B cell (primary cell): Measurements from ENCODE around the gene TIGD7. TPM values are rescaled to one million over a fixed set of nuclear protein-coding genes. Genes with fewer than 3 reads are reported as not detected.
"Not testable (repeated sequence)": the region's sequence is repeated elsewhere in the genome, so short reads cannot be mapped to it uniquely, and the experiment has no call there.

Experiments
- ATAC-seq: fragments of 200-7000 bp; cut with Tn5 transposase; one replicate; pipeline ENCODE4 v1.10.0; 2021; ENCODE audit warnings: low read depth, mild to moderate bottlenecking, moderate number of reproducible peaks, moderate library complexity
- CTCF ChIA-PET: fragments of 350-600 bp; sonication (Branson Sonifier 250); formaldehyde crosslinking; loops from one replicate; lab custom pipeline; 2021; ENCODE audit warnings: antibody characterized with exemption, inconsistent platforms; lab: Charles Lee
- POLR2A ChIA-PET: fragments of 350-600 bp; sonication (Branson Sonifier 250); formaldehyde crosslinking; loops from one replicate; lab custom pipeline; 2021; ENCODE audit warnings: antibody characterized with exemption; lab: Charles Lee
- DNase-seq: peaks from one replicate; pipeline ENCODE4 v3.0.0; 2013
- H2AFZ ChIP-seq: 2 replicates; pipeline ENCODE4 v1.6.1; 2012; ENCODE audit warnings: mild to moderate bottlenecking, low read depth, low read length; ENCODE audit not compliant: insufficient read depth, poor library complexity, severe bottlenecking
- H3K27ac ChIP-seq, 2 donors: 1 replicate in 1 of 2; 2 replicates in 1 of 2; pipeline ENCODE4 v1.5.1; 2012 to 2013; ENCODE audit warnings: low read length in 2 of 2, mild to moderate bottlenecking in 2 of 2, moderate library complexity in 1 of 2
- H3K27me3 ChIP-seq, 4 experiments: fragments of 200-600 bp in 1 of 4; sonication (generic) in 1 of 4; replicated peaks in 1 of 4; 1 replicate in 2 of 4; 2 replicates in 2 of 4; pipeline versions ENCODE4 v1.6.1 to v1.7.0; 2013 to 2016; ENCODE audit warnings: low read length in 3 of 4, mild to moderate bottlenecking in 2 of 4, mixed read lengths in 1 of 4, moderate library complexity in 1 of 4; ENCODE audit not compliant: insufficient read depth in 4 of 4, control insufficient read depth in 3 of 4; ENCODE audit errors: control extremely low read depth in 1 of 4
- H3K36me3 ChIP-seq, 2 experiments: replicated peaks in 1 of 2; 1 replicate in 1 of 2; 2 replicates in 1 of 2; pipeline versions ENCODE4 v1.6.1 to v1.7.1; 2013; ENCODE audit warnings: low read length in 1 of 2; ENCODE audit not compliant: insufficient read depth in 2 of 2, control insufficient read depth in 1 of 2; ENCODE audit errors: control extremely low read depth in 1 of 2, extremely low read depth in 1 of 2
- H3K4me1 ChIP-seq, 2 donors: fragments of 200-600 bp in 1 of 2; sonication (generic) in 1 of 2; 1 replicate in 1 of 2; 2 replicates in 1 of 2; pipeline versions ENCODE4 v1.5.1 to v1.6.1; 2013 to 2017; ENCODE audit warnings: low read length in 2 of 2; ENCODE audit not compliant: control insufficient read depth in 2 of 2, insufficient read depth in 2 of 2
- H3K4me2 ChIP-seq: replicated peaks from 2 replicates; pipeline ENCODE3; 2012; ENCODE audit warnings: mild to moderate bottlenecking, low read depth, low read length; ENCODE audit not compliant: poor library complexity, severe bottlenecking
- H3K4me3 ChIP-seq, 5 experiments: fragments of 200-600 bp in 1 of 5; sonication (generic) in 1 of 5; 1 replicate in 3 of 5; 2 replicates in 2 of 5; pipeline versions ENCODE4 v1.5.1 to v1.7.0; 2011 to 2016; ENCODE audit warnings: low read length in 4 of 5, mild to moderate bottlenecking in 4 of 5, low read depth in 2 of 5, control low read depth in 1 of 5, moderate library complexity in 1 of 5; ENCODE audit not compliant: insufficient read depth in 1 of 5; ENCODE audit errors: control extremely low read depth in 1 of 5, extremely low read depth in 1 of 5
- H3K79me2 ChIP-seq: fragments of 200-600 bp; sonication (generic); one replicate; pipeline ENCODE4 v1.6.0; 2016; ENCODE audit warnings: low read length; ENCODE audit not compliant: control insufficient read depth, insufficient read depth
- H3K9ac ChIP-seq: fragments of 200-600 bp; sonication (generic); 2 replicates; pipeline ENCODE4 v1.6.1; 2017; ENCODE audit warnings: mild to moderate bottlenecking, low read length, moderate library complexity
- H3K9me3 ChIP-seq, 3 donors: one replicate each; pipeline versions ENCODE4 v1.6.1 to v1.7.1; 2013; ENCODE audit warnings: low read length in 2 of 3; ENCODE audit not compliant: control insufficient read depth in 2 of 3, insufficient read depth in 1 of 3; ENCODE audit errors: control extremely low read depth in 1 of 3
- H4K20me1 ChIP-seq: 2 replicates; pipeline ENCODE4 v1.6.0; 2012; ENCODE audit warnings: mild to moderate bottlenecking, low read length; ENCODE audit not compliant: insufficient read depth, control insufficient read depth, poor library complexity, severe bottlenecking
- H3K27ac Mint-ChIP-seq: one replicate; pipeline ENCODE4 v1.8.0; 2021; ENCODE audit warnings: mixed read lengths
- H3K27me3 Mint-ChIP-seq: one replicate; pipeline ENCODE4 v1.8.0; 2021; ENCODE audit warnings: mixed read lengths
- H3K4me1 Mint-ChIP-seq: one replicate; pipeline ENCODE4 v1.8.0; 2021; ENCODE audit warnings: mixed read lengths
- H3K4me3 Mint-ChIP-seq: one replicate; pipeline ENCODE4 v1.8.0; 2021; ENCODE audit warnings: mixed read lengths
- H3K9me3 Mint-ChIP-seq: one replicate; pipeline ENCODE4 v1.8.0; 2022; ENCODE audit warnings: mixed read lengths; ENCODE audit not compliant: insufficient read depth
- EZH2 ChIP-seq: IDR thresholded peaks from 2 replicates; pipeline ENCODE4 v1.6.1; 2012; ENCODE audit warnings: borderline replicate concordance, low read depth, mild to moderate bottlenecking, moderate library complexity, low read length; ENCODE audit not compliant: insufficient read depth, poor library complexity, severe bottlenecking
- WGBS: methylation state at CpG from one replicate; pipeline ENCODE4 v1.1.5; 2013; ENCODE audit warnings: missing lambda C conversion rate; ENCODE audit not compliant: insufficient coverage; 5-methylcytosine and 5-hydroxymethylcytosine counted together
- intact Hi-C: fragments of 100-400 bp; cut with micrococcal nuclease; formaldehyde crosslinking; loops from one replicate; pipeline ENCODE4 v1.10.0; 2022
- polyA plus RNA-seq: library from polyadenylated mRNA; depleted of rRNA; stranded (reverse); fragments of >200 nt; gene quantifications from 2 replicates; pipeline ENCODE4 v1.2.3, GENCODE V29; 2012
- total RNA-seq, 2 donors: library from RNA; stranded (reverse); fragments of 120-200 nt in 1 of 2; gene quantifications; 1 replicate in 1 of 2; 2 replicates in 1 of 2; pipeline versions ENCODE4 v1.2.3 to v1.2.4, GENCODE V29; 2013 to 2022
- TF ChIP-seq, protein P1 (sequence below): fragments of 200-600 bp; IDR thresholded peaks from one replicate; pipeline ENCODE4 v1.8.0; 2022; ENCODE audit warnings: antibody characterized with exemption, mild to moderate bottlenecking

The TIGD7 gene
- total and polyA plus RNA-seq, 2 donors (not counting 1 experiment from before 2014, with no cell fraction given): 3.1 to 15.7 TPM

DNA sequence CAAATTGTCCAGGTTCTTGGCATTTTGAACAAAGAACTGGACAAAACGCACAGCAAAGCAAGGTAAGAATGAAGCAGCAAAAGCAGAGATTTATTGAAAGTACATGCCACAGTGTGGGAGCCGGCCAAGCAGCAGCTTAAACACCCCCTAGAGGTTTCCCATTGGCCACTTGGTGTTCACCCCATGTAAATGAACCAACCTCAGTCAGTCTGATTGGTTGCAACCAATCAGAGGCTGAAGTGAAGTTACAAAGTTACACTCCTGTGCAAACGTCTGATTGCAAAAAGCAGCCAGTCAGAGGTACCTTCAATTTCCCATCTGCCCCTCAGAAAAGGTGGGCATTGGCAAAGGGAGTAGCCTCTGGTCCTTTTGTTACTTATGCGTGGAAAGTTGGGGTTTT lies 30.7 kb downstream of the TIGD7 start:
- no peak overlapping the region for H2AFZ ChIP-seq
- DNase-seq: no peak

DNA sequence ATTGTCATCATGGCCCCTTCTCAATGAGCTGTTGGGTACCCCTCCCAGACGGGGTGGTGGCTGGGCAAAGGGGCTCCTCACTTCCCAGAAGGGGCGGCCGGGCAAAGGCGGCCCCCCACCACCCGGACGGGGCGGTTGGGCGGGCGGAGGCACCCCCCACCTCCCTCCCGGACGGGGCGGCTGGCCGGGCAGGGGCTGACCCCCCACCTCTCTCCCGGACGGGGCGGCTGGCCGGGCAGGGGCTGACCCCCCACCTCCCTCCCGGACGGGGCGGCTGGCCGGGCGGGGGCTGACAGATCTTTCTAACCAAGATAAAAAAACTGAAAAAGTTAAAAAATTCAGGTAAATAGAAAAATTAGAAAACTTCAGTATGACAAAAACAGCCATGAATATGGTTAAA lies 33.9 kb downstream of the TIGD7 start:
- POLR2A ChIA-PET, H3K27me3 ChIP-seq, H3K27ac ChIP-seq, ATAC-seq, H2AFZ ChIP-seq, intact Hi-C loops, H3K9me3 Mint-ChIP-seq, H3K9ac ChIP-seq, H3K9me3 ChIP-seq, H4K20me1 ChIP-seq, CTCF ChIA-PET, H3K4me2 ChIP-seq, H3K27ac Mint-ChIP-seq, H3K4me1 ChIP-seq, H3K4me3 ChIP-seq, H3K4me1 Mint-ChIP-seq, H3K4me3 Mint-ChIP-seq, H3K27me3 Mint-ChIP-seq, DNase-seq: not testable (repeated sequence)
- WGBS: 91% methylated on average over 1 of the region's 22 CpGs
- peaks cover 0 to 14% of the 10 kb centered on the region in 2 experiments for H3K36me3 ChIP-seq
- H3K79me2 ChIP-seq: peaks cover 18% of the 10 kb centered on the region

More for the DNA sequence above, 30.7 kb downstream of the TIGD7 start:
- H3K4me2 ChIP-seq: no peak overlapping the region
- no peak overlapping the region for H3K4me3 ChIP-seq
- peaks cover 0 to 6% (median 0%) of the 10 kb centered on the region in 3 donors for H3K9me3 ChIP-seq
- ChIA-PET POLR2A (no interaction called here), CTCF (no interaction called here)
- no peaks in the 10 kb centered on the region for H3K4me1 ChIP-seq
- no peak for TF ChIP-seq EZH2
- TF ChIP-seq, protein P1, sequence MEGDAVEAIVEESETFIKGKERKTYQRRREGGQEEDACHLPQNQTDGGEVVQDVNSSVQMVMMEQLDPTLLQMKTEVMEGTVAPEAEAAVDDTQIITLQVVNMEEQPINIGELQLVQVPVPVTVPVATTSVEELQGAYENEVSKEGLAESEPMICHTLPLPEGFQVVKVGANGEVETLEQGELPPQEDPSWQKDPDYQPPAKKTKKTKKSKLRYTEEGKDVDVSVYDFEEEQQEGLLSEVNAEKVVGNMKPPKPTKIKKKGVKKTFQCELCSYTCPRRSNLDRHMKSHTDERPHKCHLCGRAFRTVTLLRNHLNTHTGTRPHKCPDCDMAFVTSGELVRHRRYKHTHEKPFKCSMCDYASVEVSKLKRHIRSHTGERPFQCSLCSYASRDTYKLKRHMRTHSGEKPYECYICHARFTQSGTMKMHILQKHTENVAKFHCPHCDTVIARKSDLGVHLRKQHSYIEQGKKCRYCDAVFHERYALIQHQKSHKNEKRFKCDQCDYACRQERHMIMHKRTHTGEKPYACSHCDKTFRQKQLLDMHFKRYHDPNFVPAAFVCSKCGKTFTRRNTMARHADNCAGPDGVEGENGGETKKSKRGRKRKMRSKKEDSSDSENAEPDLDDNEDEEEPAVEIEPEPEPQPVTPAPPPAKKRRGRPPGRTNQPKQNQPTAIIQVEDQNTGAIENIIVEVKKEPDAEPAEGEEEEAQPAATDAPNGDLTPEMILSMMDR: no peak
- no peak overlapping the region for H3K27ac Mint-ChIP-seq
- no peaks in the 10 kb centered on the region for H3K36me3 ChIP-seq
- ATAC-seq: no peak
- H3K9ac ChIP-seq: no peak overlapping the region
- H3K4me3 Mint-ChIP-seq: no peak overlapping the region
- no peaks in the 10 kb centered on the region for H3K4me1 Mint-ChIP-seq
- no peaks in the 10 kb centered on the region for H4K20me1 ChIP-seq
- H3K27me3 Mint-ChIP-seq: no peaks in the 10 kb centered on the region
- H3K27me3 ChIP-seq: no peaks in the 10 kb centered on the region
- peaks cover 3% of the 10 kb centered on the region for H3K79me2 ChIP-seq
- H3K9me3 Mint-ChIP-seq: no peaks in the 10 kb centered on the region
- intact Hi-C loops: no loop called here
- H3K27ac ChIP-seq: no peak overlapping the region
- 83% methylated on average over 2 of the region's 4 CpGs for WGBS

DNA sequence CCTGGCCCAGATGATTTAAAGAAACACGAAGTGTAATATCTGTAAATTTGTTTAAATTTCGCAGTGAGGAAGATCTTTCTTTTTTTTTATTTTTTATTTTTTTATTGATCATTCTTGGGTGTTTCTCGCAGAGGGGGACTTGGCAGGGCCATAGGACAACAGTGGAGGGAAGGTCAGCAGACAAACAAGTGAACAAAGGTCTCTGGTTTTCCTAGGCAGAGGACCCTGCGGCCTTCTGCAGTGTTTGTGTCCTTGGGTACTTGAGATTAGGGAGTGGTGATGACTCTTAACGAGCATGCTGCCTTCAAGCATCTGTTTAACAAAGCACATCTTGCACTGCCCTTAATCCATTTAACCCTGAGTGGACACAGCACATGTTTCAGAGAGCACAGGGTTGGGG lies 34.5 kb downstream of the TIGD7 start:
- H3K9me3 ChIP-seq, H3K9ac ChIP-seq, ATAC-seq, H3K4me1 ChIP-seq, POLR2A ChIA-PET, H3K4me3 ChIP-seq, H3K4me2 ChIP-seq, intact Hi-C loops, H3K27ac Mint-ChIP-seq, H3K27me3 ChIP-seq, H4K20me1 ChIP-seq, H3K27me3 Mint-ChIP-seq, H3K4me1 Mint-ChIP-seq, H3K27ac ChIP-seq, DNase-seq, H2AFZ ChIP-seq, H3K9me3 Mint-ChIP-seq, H3K4me3 Mint-ChIP-seq: not testable (repeated sequence)
- Histone ChIP-seq H3K79me2 (peaks cover 21% of the 10 kb centered on the region), H3K36me3 (peaks cover 0 to 17% of the 10 kb centered on the region in 2 experiments)
- CTCF ChIA-PET: interaction anchor here (1.1 kb wide), 1 partner anchor 11 kb away, joined by 3 read pairs; no protein-coding TSS in a partner anchor
- no CpG with 5 or more reads among the region's 5 CpGs for WGBS
